ES-I3 (cell line): ENCODE data around the gene MAP4K4.
"Not testable (repeated sequence)": the region's sequence is repeated elsewhere in the genome, so short reads cannot be mapped to it uniquely, and the experiment has no call there.

Source experiments
- H3K36me3 ChIP-seq: 2 replicates; pipeline ENCODE4 v1.6.1; 2013; ENCODE audit warnings: mild to moderate bottlenecking, low read length, control low read depth, moderate library complexity; ENCODE audit not compliant: insufficient read depth
- H3K4me1 ChIP-seq: 2 replicates; pipeline ENCODE4 v1.6.1; 2013; ENCODE audit warnings: mild to moderate bottlenecking, control low read depth, low read length; ENCODE audit not compliant: insufficient read depth
- H3K9ac ChIP-seq: 2 replicates; pipeline ENCODE4 v1.6.1; 2013; ENCODE audit warnings: low read depth, mild to moderate bottlenecking, low read length, moderate library complexity
- H3K9me3 ChIP-seq: 2 replicates; pipeline ENCODE4 v1.6.1; 2013; ENCODE audit warnings: mild to moderate bottlenecking, low read length, moderate library complexity; ENCODE audit not compliant: control insufficient read depth, insufficient read depth

Gene MAP4K4

GRCh38 chr2:101930019-101930418 is 232.5 kb downstream of the MAP4K4 start:
- Histone ChIP-seq H3K9ac (no peak overlapping the region), H3K9me3 (peaks cover 3% of the 10 kb centered on the region), H3K4me1 (no peaks in the 10 kb centered on the region), H3K36me3 (no peaks in the 10 kb centered on the region; the same call in 1 of the 2 replicates)

DNA sequence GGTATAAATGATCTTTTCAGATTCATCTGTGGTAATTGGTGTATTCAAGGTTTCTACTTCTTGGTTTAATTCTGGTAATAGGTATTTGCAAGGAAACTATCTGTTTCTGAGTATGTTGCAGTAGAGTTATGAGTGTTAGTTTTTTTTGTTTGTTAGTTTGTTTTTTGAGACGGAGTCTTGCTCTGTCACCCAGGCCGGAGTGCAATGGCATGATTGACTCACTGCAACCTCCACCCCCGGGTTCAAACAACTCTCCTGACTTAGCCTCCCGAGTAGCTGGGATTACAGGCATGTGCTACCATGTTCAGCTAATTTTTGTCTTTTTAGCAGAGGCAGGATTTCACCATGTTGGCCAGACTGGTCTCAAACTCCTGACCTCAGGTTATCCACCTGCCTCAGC is 233.3 kb downstream of the MAP4K4 start:
- no peaks in the 10 kb centered on the region for H3K4me1 ChIP-seq
- H3K36me3 ChIP-seq: no peaks in the 10 kb centered on the region; the same call in 1 of the 2 replicates
- peaks cover 3% of the 10 kb centered on the region for H3K9me3 ChIP-seq
- H3K9ac ChIP-seq: no peak overlapping the region

- Histone ChIP-seq H3K4me1 (no peaks in the 10 kb centered on the region), H3K9ac (no peak overlapping the region), H3K36me3 (no peaks in the 10 kb centered on the region; the same call in 1 of the 2 replicates), H3K9me3 (peaks cover under 1% of the 10 kb centered on the region)
Observed at GRCh38 chr2:101931402-101931801, 233.9 kb downstream of the MAP4K4 start.

GRCh38 chr2:101935764-101936163 is 238.3 kb downstream of the MAP4K4 start:
- H3K36me3 ChIP-seq, H3K9ac ChIP-seq, H3K4me1 ChIP-seq, H3K9me3 ChIP-seq: not testable (repeated sequence)

GRCh38 chr2:101942851-101943250 is 245.3 kb downstream of the MAP4K4 start:
- Histone ChIP-seq H3K36me3 (no peaks in the 10 kb centered on the region), H3K4me1 (no peaks in the 10 kb centered on the region), H3K9me3 (no peaks in the 10 kb centered on the region), H3K9ac (no peak overlapping the region)
